B cell (primary cell): ENCODE measurements around the gene ANO2. TPM values are rescaled to one million over a fixed set of nuclear protein-coding genes. Genes with fewer than 3 reads are reported as not detected.

Source experiments
- ATAC-seq: fragments of 200-7000 bp; cut with Tn5 transposase; one replicate; pipeline ENCODE4 v1.10.0; 2021; ENCODE audit warnings: low read depth, mild to moderate bottlenecking, moderate number of reproducible peaks, moderate library complexity
- CTCF ChIA-PET: fragments of 350-600 bp; sonication (Branson Sonifier 250); formaldehyde crosslinking; loops from one replicate; lab custom pipeline; 2021; ENCODE audit warnings: antibody characterized with exemption, inconsistent platforms; lab: Charles Lee
- POLR2A ChIA-PET: fragments of 350-600 bp; sonication (Branson Sonifier 250); formaldehyde crosslinking; loops from one replicate; lab custom pipeline; 2021; ENCODE audit warnings: antibody characterized with exemption; lab: Charles Lee
- DNase-seq: peaks from one replicate; pipeline ENCODE4 v3.0.0; 2013
- H2AFZ ChIP-seq: 2 replicates; pipeline ENCODE4 v1.6.1; 2012; ENCODE audit warnings: mild to moderate bottlenecking, low read depth, low read length; ENCODE audit not compliant: insufficient read depth, poor library complexity, severe bottlenecking
- H3K27ac ChIP-seq, 2 donors: 1 replicate in 1 of 2; 2 replicates in 1 of 2; pipeline ENCODE4 v1.5.1; 2012 to 2013; ENCODE audit warnings: low read length in 2 of 2, mild to moderate bottlenecking in 2 of 2, moderate library complexity in 1 of 2
- H3K27me3 ChIP-seq, 4 experiments: fragments of 200-600 bp in 1 of 4; sonication (generic) in 1 of 4; replicated peaks in 1 of 4; 1 replicate in 2 of 4; 2 replicates in 2 of 4; pipeline versions ENCODE4 v1.6.1 to v1.7.0; 2013 to 2016; ENCODE audit warnings: low read length in 3 of 4, mild to moderate bottlenecking in 2 of 4, mixed read lengths in 1 of 4, moderate library complexity in 1 of 4; ENCODE audit not compliant: insufficient read depth in 4 of 4, control insufficient read depth in 3 of 4; ENCODE audit errors: control extremely low read depth in 1 of 4
- H3K36me3 ChIP-seq, 2 experiments: replicated peaks in 1 of 2; 1 replicate in 1 of 2; 2 replicates in 1 of 2; pipeline versions ENCODE4 v1.6.1 to v1.7.1; 2013; ENCODE audit warnings: low read length in 1 of 2; ENCODE audit not compliant: insufficient read depth in 2 of 2, control insufficient read depth in 1 of 2; ENCODE audit errors: control extremely low read depth in 1 of 2, extremely low read depth in 1 of 2
- H3K4me1 ChIP-seq, 2 donors: fragments of 200-600 bp in 1 of 2; sonication (generic) in 1 of 2; 1 replicate in 1 of 2; 2 replicates in 1 of 2; pipeline versions ENCODE4 v1.5.1 to v1.6.1; 2013 to 2017; ENCODE audit warnings: low read length in 2 of 2; ENCODE audit not compliant: control insufficient read depth in 2 of 2, insufficient read depth in 2 of 2
- H3K4me2 ChIP-seq: replicated peaks from 2 replicates; pipeline ENCODE3; 2012; ENCODE audit warnings: mild to moderate bottlenecking, low read depth, low read length; ENCODE audit not compliant: poor library complexity, severe bottlenecking
- H3K4me3 ChIP-seq, 5 experiments: fragments of 200-600 bp in 1 of 5; sonication (generic) in 1 of 5; 1 replicate in 3 of 5; 2 replicates in 2 of 5; pipeline versions ENCODE4 v1.5.1 to v1.7.0; 2011 to 2016; ENCODE audit warnings: low read length in 4 of 5, mild to moderate bottlenecking in 4 of 5, low read depth in 2 of 5, control low read depth in 1 of 5, moderate library complexity in 1 of 5; ENCODE audit not compliant: insufficient read depth in 1 of 5; ENCODE audit errors: control extremely low read depth in 1 of 5, extremely low read depth in 1 of 5
- H3K79me2 ChIP-seq: fragments of 200-600 bp; sonication (generic); one replicate; pipeline ENCODE4 v1.6.0; 2016; ENCODE audit warnings: low read length; ENCODE audit not compliant: control insufficient read depth, insufficient read depth
- H3K9ac ChIP-seq: fragments of 200-600 bp; sonication (generic); 2 replicates; pipeline ENCODE4 v1.6.1; 2017; ENCODE audit warnings: mild to moderate bottlenecking, low read length, moderate library complexity
- H3K9me3 ChIP-seq, 3 donors: one replicate each; pipeline versions ENCODE4 v1.6.1 to v1.7.1; 2013; ENCODE audit warnings: low read length in 2 of 3; ENCODE audit not compliant: control insufficient read depth in 2 of 3, insufficient read depth in 1 of 3; ENCODE audit errors: control extremely low read depth in 1 of 3
- H4K20me1 ChIP-seq: 2 replicates; pipeline ENCODE4 v1.6.0; 2012; ENCODE audit warnings: mild to moderate bottlenecking, low read length; ENCODE audit not compliant: insufficient read depth, control insufficient read depth, poor library complexity, severe bottlenecking
- H3K27ac Mint-ChIP-seq: one replicate; pipeline ENCODE4 v1.8.0; 2021; ENCODE audit warnings: mixed read lengths
- H3K27me3 Mint-ChIP-seq: one replicate; pipeline ENCODE4 v1.8.0; 2021; ENCODE audit warnings: mixed read lengths
- H3K4me1 Mint-ChIP-seq: one replicate; pipeline ENCODE4 v1.8.0; 2021; ENCODE audit warnings: mixed read lengths
- H3K4me3 Mint-ChIP-seq: one replicate; pipeline ENCODE4 v1.8.0; 2021; ENCODE audit warnings: mixed read lengths
- H3K9me3 Mint-ChIP-seq: one replicate; pipeline ENCODE4 v1.8.0; 2022; ENCODE audit warnings: mixed read lengths; ENCODE audit not compliant: insufficient read depth
- EZH2 ChIP-seq: IDR thresholded peaks from 2 replicates; pipeline ENCODE4 v1.6.1; 2012; ENCODE audit warnings: borderline replicate concordance, low read depth, mild to moderate bottlenecking, moderate library complexity, low read length; ENCODE audit not compliant: insufficient read depth, poor library complexity, severe bottlenecking
- WGBS: methylation state at CpG from one replicate; pipeline ENCODE4 v1.1.5; 2013; ENCODE audit warnings: missing lambda C conversion rate; ENCODE audit not compliant: insufficient coverage; 5-methylcytosine and 5-hydroxymethylcytosine counted together
- intact Hi-C: fragments of 100-400 bp; cut with micrococcal nuclease; formaldehyde crosslinking; loops from one replicate; pipeline ENCODE4 v1.10.0; 2022
- polyA plus RNA-seq: library from polyadenylated mRNA; depleted of rRNA; stranded (reverse); fragments of >200 nt; gene quantifications from 2 replicates; pipeline ENCODE4 v1.2.3, GENCODE V29; 2012
- total RNA-seq, 2 donors: library from RNA; stranded (reverse); fragments of 120-200 nt in 1 of 2; gene quantifications; 1 replicate in 1 of 2; 2 replicates in 1 of 2; pipeline versions ENCODE4 v1.2.3 to v1.2.4, GENCODE V29; 2013 to 2022
- TF ChIP-seq, protein P1 (sequence below): fragments of 200-600 bp; IDR thresholded peaks from one replicate; pipeline ENCODE4 v1.8.0; 2022; ENCODE audit warnings: antibody characterized with exemption, mild to moderate bottlenecking

Gene ANO2
- total and polyA plus RNA-seq, 2 donors (not counting 1 experiment from before 2014, with no cell fraction given): not detected

DNA sequence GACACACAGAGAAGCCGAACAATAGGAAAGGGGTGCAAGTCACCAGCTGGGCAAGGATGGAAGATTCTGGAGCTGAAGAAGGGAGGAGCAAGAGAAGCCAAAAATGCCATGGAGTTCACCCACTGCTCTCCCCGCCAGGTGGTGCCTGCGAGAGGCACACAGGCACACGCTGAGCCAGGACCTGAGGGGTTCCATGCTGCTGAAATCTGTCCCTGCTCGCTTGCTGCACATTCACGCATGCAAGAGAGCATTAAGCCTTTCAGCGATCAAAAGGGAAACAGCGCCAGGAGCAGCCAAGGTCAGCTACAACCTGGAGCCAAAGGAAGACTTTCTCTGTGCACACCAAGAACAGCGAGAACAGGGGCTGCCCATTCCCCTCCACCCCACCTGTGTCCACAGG, 104.1 kb downstream of the ANO2 start:
- DNase-seq: no peak
- no peak overlapping the region for H3K4me2 ChIP-seq
- peaks cover 0 to 3% (median 0%) of the 10 kb centered on the region in 3 donors for H3K9me3 ChIP-seq
- H3K4me1 ChIP-seq: no peaks in the 10 kb centered on the region
- TF ChIP-seq EZH2: no peak
- TF ChIP-seq, protein P1, sequence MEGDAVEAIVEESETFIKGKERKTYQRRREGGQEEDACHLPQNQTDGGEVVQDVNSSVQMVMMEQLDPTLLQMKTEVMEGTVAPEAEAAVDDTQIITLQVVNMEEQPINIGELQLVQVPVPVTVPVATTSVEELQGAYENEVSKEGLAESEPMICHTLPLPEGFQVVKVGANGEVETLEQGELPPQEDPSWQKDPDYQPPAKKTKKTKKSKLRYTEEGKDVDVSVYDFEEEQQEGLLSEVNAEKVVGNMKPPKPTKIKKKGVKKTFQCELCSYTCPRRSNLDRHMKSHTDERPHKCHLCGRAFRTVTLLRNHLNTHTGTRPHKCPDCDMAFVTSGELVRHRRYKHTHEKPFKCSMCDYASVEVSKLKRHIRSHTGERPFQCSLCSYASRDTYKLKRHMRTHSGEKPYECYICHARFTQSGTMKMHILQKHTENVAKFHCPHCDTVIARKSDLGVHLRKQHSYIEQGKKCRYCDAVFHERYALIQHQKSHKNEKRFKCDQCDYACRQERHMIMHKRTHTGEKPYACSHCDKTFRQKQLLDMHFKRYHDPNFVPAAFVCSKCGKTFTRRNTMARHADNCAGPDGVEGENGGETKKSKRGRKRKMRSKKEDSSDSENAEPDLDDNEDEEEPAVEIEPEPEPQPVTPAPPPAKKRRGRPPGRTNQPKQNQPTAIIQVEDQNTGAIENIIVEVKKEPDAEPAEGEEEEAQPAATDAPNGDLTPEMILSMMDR: no peak
- H3K27ac Mint-ChIP-seq: no peak overlapping the region
- no peaks in the 10 kb centered on the region for H3K36me3 ChIP-seq
- intact Hi-C loops: no loop called here
- no peak for ATAC-seq
- H3K79me2 ChIP-seq: no peaks in the 10 kb centered on the region
- H3K9me3 Mint-ChIP-seq: no peaks in the 10 kb centered on the region
- CTCF ChIA-PET: no interaction called here
- 94% methylated on average over 7 of the region's 9 CpGs for WGBS
- POLR2A ChIA-PET: no interaction called here
- H3K4me3 ChIP-seq: no peak overlapping the region
- H3K9ac ChIP-seq: no peak overlapping the region
- peaks cover 12% of the 10 kb centered on the region for H3K27me3 Mint-ChIP-seq
- no peak overlapping the region for H3K27ac ChIP-seq
- no peaks in the 10 kb centered on the region for H3K27me3 ChIP-seq
- no peaks in the 10 kb centered on the region for H4K20me1 ChIP-seq
- no peak overlapping the region for H2AFZ ChIP-seq
- no peaks in the 10 kb centered on the region for H3K4me1 Mint-ChIP-seq
- H3K4me3 Mint-ChIP-seq: no peak overlapping the region

DNA sequence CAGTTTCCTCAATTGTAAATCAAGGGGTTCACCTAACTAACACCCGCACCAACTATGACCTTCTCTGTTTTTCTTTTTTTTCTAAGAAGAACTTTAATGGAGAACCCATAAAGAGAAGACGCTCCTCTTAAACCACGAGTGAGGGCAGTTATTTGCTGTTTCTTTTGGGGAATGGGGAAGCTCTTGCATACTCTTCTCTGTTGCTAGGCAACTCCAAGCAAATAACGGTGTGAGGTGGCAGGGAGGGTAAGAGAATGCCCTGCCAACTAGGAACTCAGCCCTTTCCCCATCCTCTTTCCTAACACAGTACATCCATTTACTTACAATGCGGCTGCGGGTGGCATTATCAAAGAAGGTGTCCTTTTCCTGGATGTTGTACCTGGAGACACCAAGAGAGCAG, 114.9 kb downstream of the ANO2 start:
- H2AFZ ChIP-seq: no peak overlapping the region
- no peak overlapping the region for H3K9ac ChIP-seq
- H3K4me1 ChIP-seq: no peaks in the 10 kb centered on the region
- no peak overlapping the region for H3K27ac Mint-ChIP-seq
- H3K79me2 ChIP-seq: no peaks in the 10 kb centered on the region
- H3K27me3 ChIP-seq: peaks cover 0 to 4% (median 0%) of the 10 kb centered on the region in 4 experiments
- H3K27ac ChIP-seq: no peak overlapping the region
- no peaks in the 10 kb centered on the region for H3K36me3 ChIP-seq
- no peak overlapping the region for H3K4me3 Mint-ChIP-seq
- H3K9me3 Mint-ChIP-seq: no peaks in the 10 kb centered on the region
- peaks cover 0 to 7% (median 0%) of the 10 kb centered on the region in 3 donors for H3K9me3 ChIP-seq
- intact Hi-C loops: no loop called here
- H3K4me3 ChIP-seq: no peak overlapping the region
- WGBS: 87% methylated on average over 2 of the region's 6 CpGs
- ATAC-seq: no peak
- H3K27me3 Mint-ChIP-seq: peaks cover 3% of the 10 kb centered on the region
- H3K4me1 Mint-ChIP-seq: no peaks in the 10 kb centered on the region
- TF ChIP-seq, protein P1: no peak
- no peak for TF ChIP-seq EZH2
- DNase-seq: no peak
- ChIA-PET CTCF (no interaction called here), POLR2A (no interaction called here)
- H3K4me2 ChIP-seq: no peak overlapping the region
- no peaks in the 10 kb centered on the region for H4K20me1 ChIP-seq
